Mesenteric fat pad (tissue), 1 donor: ENCODE data around the gene VASN. TPM values are rescaled to one million over a fixed set of nuclear protein-coding genes. Genes with fewer than 3 reads are reported as not detected.

Experiments
- DNase-seq: peaks from one replicate; pipeline ENCODE4 v3.0.0-alpha.2; 2020; ENCODE audit warnings: low spot score
- total RNA-seq: library from RNA; stranded (reverse); fragmentation: NEBNext Ultra II Directional; extraction: Animal tissue kit (Norgen Biotek cat#: 25700); gene quantifications from one replicate; pipeline ENCODE4 v1.2.1, GENCODE V29; 2021
- donor health status: DM: yes; HTN: yes; CAD: no.

The VASN gene
- total RNA-seq, 1 donor from 2014 or later = 26.6 TPM

DNA sequence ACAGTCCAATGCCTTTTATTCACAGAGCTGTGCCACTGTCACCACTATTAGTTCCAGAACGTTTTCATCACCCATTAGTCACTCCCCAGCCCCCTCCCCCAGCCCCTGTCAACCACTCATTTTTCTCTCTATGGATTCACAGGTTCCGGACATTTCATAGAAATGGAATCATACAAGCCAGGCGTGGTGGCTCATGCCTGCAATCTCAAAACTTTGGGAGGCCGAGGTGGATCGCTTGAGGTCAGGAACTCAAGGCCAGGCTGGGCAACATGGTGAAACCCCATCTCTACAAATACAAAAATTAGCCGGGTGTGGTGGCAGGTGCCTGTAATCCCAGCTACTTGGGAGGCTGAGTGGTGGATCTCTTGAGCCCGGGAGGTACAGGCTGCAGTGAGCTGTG, 19.8 kb upstream of the VASN start:
- DNase-seq = no peak

DNA sequence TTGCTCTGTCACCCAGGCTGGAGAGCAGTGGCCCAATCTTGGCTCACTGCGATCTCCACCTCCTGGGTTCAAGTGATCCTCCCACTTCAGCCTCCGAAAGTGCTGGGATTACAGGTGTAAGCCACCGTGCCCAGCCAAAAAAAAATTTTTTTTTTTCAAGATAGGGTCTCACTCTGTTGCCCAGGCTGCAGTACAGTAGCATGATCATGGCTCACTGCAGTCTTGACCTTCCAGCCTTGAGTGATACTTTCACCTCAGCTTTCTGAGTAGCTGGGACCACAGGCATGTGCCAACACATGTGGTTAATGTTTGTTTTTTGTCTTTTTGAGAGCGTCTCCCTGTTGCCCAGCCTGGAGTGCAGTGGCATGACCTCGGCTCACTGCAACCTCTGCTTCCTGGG, 18.8 kb upstream of the VASN start:
- no peak for DNase-seq

DNA sequence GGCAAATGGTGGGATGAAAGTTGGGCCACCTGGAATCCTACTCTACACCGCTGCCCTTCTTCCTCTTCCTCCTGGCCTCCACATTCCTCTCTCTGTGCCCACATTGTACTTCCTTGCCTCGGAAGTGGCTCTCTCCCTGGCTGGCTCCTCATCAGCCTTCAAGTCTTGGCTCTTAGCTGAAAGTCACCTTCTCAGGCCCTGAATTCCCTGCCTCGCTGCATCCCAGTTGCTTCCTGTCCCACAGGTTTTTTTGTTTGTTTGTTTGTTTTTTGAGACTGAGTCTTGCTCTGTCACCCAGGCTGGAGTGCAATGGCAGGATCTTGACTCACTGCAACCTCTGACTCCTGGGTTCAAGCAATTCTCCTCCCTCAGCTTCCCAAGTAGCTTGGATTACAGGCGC, 18.0 kb upstream of the VASN start:
- no peak for DNase-seq

DNA sequence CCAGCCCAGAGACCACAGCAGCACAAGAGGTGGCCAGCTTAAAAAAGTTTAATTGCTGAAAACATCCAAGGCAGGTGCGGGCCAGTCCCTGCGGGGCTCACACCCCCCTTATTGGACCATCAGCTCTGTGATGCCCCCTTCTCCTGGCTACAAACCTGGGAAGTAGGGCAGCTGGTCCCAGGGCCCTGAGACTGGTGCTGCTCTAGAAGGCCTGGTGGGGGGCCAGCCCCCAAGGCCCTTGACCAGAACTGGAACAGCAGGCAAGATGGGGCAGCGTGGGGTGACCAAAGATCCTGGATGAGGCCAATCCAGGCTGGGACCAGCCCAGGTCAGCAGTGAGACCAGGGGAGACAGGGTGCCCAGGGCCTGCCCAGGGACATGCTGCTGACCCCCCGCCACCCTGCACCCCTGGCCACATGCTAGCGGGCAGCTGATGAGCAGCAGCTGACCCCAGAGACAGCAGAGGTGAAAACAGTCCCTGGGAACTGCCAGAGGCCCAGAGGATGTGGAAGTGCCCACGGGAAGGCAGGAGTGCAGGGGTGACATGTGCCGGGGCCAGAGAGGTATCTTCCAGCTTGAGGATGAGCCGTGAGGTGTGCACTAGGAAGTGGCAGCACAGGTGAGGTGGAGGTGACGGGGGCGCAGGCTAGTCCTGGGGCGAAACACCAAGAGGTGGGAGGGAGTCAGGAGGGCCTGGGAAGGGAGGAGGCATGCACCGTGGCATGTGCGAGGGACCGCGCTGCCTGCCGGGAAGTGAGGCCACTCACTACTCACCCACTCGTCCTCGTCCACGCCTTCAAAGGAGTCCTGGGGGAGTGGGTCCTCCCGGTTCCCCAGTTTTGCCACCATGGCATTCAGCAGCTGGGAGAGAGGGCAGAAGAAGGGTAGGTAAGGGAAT, 16.9 kb upstream of the VASN start:
- no peak for DNase-seq

DNA sequence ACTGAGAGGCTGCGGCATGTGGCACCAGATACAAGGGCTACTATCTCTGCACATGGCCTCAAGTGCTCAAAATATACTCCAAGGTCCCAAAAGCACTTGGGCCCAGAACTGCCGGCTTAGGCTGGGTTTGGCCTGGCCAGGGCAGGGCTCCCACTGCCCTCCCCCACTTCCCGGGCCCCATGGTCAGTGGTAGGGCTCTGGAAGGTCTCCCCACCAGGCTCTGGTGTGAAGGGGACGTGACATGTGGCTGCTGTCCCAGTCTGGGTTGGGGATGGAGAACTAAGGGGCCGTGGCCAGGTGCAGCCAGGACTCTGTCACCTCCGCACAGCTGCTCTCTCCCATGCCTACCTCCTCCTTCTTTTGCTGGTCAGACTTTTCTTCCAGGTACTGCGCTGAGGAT, 14.8 kb upstream of the VASN start:
- no peak for DNase-seq

DNA sequence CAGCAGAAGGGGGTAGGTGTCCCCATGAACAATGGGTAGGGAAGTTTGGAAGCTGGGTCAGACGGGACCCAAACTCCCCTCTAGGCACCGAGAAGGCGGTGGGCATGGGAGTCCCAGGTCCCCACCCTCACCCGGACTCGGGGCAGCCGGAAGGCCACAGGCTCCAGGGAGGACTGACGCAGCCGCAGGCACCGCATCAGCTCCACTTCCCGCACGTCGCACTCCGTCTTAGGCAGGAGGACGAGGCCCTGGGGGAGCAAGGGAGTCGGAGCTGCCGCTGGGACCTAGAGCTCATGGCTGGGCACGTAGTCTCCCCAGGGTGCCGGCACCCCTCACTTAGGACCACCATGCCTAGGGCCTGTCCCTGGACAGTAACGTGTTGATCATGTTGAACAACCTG, 13.4 kb upstream of the VASN start:
- no peak for DNase-seq

DNA sequence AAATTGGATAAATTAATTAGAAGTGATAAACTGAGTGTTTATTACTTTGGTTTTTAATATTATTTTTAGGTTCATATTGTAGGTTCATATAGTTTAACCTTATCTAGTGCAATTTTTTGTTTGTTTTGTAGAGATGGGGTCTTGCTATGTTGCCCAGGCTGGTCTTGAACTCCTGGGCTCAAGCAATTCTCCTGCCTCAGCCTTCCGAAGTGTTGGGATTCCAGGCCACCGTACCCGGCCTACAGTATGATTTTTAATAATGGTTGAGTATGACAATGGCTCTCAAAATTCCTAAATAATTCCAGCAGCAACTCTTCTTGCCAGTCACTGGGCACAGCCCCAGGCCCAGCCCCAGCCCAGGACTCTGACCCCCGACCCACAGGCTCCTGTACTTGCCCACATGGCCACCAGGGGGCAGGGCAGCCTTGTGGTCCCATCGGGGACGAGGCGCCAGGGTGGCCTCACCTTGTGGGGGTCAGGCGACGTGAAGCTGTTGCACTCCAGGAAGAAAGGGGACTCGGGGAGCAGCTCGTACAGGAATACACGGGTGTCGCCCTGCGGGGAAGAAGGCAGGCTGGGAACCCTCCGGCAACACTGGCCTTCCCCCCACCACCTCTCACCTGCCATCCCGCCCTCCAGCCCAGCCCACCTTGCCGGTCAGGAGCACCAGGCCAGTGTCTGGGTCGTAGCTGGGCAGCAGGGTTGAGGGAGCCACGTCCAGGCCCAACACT, 12.7 kb upstream of the VASN start:
- no peak for DNase-seq

DNA sequence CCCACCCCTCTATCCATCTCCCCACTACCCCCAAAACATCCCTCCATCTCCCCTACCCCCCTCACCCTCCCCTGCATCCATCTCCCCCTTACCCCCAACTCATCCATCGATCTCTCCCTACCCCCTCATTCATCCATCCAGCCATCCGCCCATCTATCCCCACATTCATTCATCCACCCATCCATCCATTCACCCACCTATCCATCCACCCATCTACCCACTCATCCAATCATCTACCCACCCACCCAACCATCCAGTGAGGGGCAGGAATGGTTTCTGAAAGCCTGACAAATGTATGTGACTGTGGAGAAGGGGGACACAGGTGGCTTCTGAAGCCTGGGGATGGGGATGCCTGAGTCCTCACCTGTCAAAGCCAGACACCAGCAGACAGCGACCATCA, 11.7 kb upstream of the VASN start:
- DNase-seq = no peak

DNA sequence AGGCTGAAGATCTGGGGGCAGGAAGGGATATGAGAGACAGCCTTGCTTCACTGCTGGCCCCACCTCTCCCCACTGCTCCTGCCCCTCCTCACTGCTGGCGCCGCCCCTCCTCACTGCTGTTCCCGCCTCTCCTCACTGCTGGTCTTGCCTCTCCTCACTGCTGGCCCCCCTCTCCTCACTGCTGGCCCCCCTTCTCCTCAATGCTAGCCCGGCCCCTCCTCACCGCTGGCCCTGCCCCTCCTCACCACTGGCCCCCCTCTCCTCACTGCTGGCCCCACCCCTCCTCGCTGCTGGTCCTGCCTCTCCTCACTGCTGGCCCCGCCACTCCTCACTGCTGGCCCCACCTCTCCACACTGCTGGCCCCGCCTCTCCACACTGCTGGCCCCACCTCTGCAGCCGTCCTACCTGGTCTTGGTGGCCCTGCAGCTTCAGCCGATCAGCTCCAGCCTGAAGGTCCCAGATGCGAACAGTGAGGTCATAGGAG, 11.1 kb upstream of the VASN start:
- no peak for DNase-seq

DNA sequence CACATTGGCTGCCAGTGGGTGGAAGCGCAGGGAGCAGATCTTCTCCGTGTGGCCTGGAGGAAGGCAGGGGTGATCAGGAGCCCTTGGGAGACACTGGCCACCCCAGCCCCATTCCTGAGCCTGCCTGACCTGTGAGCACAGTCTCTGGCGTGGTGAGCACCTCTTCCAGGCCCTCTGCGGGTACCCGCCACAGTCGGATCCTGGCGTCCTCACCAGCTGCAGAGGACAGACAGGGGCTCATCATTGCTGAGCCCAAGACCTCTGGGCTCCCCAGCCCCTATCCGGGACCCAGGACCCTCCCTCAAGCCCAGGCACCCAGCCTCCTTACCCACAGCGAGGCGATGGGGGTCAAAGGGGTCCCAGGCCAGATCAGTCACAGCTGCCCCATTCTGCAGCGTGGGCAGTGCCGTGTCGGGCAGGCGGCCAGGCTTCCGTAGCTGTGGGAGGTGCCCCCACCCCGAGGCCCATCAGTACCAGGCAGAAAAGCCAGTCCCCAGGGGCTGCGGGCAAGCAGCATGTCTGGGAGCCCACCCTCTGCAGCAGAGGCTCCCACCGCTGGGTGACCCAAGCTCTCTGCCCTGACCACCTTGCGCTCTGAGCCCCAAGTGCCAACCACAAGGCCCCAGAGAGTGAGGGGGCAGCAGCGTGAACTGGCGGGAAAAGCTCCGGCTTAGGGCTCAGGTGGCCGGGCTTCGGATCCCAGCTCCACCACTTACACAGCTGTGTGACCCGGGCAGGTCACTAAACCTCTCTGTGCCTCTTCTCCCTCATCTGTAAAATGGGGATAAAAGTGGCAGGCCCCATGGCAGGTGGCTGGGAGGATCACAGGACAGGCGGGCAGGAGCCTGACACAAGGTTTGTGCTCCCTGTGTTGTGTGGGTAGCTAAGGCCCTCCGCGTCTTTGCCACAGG, 10.4 kb upstream of the VASN start:
- DNase-seq = no peak

DNA sequence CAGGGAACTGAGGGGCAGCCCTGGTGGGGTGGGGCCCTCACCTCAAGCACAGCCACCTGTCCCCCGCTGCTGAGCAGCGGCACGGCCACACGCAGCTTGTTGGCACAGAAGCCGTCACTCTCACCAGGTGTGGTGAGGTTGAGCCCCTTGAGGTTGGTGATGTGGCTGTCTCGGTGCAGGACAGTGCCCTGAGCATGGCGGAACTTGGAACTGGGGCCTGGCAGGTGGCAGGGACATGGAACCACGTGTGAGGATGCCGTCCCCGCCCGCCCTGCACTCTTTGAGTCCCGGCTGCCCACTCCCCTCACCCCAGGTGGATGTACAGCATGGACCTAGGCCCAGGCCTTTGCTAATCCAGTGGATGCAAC, 9.7 kb upstream of the VASN start:
- no peak for DNase-seq

DNA sequence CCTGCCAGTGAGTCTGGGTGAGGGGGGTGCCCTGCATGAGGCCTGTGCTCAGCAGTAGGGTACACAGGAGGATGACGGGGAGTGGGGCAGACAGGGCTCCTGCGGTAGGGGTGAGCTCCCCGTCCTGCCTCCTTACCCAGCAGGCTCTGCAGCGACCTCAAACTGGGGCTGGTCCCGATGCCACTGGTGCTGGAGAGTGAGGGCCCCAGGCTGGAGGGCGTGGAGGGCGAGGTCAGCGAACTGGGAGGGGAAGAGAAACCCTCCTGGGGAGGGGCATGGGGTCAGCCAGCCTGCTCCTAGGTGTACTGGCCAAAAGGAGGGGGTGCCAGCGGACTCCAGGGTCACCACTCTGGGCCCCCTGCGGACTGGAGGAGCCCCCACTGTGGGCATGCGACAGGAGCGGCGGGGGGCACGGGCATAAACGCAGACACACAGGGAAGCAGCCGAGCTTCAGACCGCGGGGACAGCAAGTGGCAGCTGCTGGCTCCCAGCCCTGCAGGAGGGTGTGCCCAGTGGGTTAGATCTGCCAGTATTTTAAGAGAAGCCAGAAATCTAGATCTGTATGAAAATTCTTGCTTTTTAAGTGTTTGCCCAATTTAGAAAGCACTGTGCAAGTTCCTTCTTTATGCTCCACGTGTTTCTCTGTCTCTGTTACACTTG, 9.0 kb upstream of the VASN start:
- DNase-seq = no peak

DNA sequence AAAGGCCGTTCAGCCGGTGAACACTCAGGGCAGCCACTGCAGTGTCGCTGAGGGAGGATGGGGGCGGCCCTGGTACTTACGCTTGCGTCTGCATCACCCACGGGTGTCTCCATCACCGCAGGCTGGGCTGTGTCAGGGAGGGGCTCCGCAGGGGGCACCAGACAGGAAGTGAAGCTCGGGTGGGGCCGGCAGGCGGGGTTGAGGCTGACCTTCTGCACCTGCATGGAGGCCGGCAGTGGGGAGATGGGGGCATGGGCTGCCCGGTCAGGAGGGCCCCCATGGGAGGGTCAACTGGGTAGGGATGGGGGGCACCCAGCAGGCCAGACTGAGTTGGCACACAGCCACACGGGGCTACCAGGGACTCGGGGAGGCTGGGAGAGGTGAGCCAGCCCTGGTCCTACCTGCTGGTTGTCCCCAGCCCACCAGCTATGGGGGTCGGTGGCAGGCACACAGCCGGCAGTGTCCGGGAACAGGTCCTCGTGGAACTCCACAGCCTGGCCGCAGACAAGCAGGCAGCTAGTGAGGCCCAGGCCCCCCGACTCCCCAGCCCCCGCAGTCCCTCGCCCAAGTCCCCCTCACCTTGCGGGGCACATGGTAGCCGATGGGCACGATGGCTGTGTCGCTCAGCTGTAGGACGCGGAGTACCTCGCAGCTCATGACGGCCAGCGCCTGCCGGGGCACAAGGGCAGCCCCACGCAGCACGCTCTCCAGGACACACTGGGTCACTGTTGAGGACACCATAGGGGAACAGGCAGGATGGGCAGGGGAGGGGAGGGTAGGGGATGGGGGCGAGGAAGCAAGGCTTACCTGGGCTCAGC, 7.2 kb upstream of the VASN start:
- DNase-seq = no peak

DNA sequence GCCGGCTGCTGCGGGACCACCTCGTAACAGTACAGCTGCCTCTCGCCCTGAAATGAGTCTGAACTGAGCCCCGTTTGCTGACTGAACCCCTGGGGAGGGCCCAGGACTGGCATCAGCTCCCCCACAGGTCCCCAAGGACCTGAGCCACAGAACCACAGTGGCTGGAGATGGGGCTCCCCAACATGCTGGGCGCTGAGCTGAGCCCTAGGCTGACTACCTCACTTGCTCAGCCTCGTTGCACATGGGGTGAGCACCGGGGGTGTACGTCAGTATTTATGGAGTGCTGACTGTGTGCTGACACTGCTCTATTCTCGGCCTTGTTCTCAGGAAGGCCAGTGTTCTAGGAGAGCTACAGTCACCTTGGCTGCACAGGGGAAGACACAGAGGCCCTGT, 6.6 kb upstream of the VASN start:
- no peak for DNase-seq

DNA sequence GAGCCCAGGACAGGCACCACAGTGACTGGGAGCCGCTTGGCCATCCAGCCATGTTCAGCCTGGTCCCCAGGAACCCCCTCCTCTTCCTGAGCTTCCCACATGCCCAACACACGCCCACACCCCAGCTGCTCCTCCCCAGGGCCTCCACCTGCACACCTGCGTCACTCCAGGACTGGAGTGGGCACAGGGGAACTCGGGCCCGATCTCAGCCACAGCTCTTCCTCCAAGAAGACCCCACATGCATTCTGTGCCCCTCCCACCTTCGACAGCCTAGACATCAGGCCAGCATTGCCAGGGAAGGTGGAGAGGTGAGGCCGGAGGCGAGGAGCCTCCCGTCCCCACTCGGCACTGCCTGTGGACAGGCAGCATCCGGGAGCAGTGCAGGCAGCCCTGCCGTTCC, 6.0 kb upstream of the VASN start:
- no peak for DNase-seq

DNA sequence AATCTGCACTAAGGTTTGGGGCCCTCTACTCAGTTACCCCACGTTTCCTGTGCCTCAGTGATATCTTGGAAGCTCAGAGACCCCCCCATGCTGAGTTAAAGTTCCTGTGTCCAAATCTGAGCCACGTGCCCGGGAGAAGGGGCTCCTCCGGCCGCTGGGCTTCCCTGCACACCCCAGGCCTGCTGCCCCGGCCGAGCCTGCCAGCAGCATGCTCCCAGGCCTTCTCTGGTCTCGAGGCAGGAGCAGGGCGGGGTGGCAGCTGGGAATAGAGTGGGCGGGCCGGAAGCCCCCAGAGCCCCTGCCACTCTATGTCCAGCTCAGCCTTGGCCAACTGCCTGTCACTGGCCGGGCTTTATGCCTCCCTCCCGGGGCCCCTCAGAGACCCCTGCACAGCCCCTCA, 5.6 kb upstream of the VASN start:
- no peak for DNase-seq

DNA sequence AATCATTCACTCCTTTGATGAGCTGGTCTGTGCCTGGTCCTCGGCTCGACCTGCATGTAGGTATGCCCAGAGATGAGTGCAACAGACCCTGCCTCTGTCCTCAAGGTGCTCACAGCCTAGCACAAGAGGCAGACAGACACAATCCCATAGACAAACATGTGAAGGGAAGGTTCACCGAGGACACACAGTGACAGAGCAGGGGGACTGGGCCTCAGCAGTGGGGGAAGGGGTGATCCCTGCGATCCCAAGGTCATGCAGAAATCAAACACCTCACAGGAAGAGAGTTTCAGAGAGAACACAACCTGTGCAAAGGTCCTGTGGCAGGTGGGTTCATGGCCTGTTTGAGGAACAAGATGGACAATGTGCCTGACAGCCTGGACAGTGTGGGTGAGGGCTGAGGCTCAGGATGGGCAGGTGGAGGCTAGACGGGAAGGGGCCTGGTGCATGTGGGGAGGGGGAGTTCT, 4.2 kb upstream of the VASN start:
- no peak for DNase-seq

DNA sequence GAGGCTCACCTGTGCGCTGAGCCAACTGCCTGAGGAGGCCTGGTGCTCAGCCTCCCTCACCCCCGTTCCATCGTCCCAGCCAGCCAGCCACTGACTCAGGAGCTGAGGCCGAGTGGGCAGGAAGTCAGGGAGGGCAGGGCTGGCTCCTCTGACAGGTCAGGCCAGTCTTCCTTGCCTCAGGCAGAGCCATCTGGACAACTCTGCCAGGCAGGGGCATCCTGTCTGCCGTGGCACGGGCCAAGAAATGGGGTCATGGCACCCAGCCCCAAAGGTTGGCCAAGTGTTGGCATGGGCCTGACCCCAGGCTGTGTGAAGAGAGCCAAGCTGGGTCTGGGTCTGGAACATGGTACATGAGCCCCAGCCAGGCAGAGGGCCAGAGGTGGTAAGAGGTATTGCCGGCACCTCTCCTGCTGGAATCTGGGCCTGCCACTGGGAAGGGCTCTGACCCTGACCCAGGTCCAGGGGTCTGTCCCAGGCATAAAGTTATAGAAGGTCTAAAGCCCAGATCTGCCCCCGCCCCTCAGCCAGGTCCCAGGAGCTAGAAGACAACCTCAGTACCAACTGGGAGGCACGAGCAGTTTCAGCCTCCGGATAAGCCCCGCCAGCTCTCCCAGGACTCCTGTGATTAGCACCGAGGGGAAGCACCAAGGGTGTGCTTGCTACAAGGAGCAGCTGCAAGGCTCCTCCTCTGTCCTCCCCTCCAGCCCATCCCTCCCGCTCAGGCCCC, 2.5 kb upstream of the VASN start:
- no peak for DNase-seq

DNA sequence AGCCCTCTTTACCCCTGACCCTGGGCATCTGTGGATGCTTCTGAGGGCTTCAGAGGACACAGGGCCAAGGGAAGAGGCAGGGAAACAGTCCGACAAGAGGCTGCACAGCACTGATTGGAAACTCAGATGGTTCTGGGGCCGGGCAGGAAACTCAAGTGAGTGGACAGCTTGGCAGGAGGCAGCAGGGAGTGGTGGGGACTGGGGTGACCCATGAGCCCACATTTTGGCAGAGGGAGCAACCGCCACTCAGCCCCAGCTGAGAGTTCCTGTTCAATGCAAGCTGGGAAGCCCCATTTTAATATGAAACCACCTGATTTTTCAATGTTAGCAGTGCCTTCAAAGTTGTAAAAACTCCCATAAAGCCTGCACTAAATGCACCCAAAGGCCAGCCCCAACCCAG, 1.5 kb upstream of the VASN start:
- no peak for DNase-seq
